K562 (cell line): Measurements from ENCODE around the gene HECW1. TPM values are rescaled to one million over a fixed set of nuclear protein-coding genes. Genes with fewer than 3 reads are reported as not detected.

Experiments used
- CBFA2T3 ChIP-seq: fragments of 450-650 bp; IDR thresholded peaks from 2 replicates; pipeline ENCODE4 v1.6.1; 2017
- HINFP ChIP-seq: fragments of 450-650 bp; conservative IDR thresholded peaks from 2 replicates; pipeline ENCODE4 v1.6.1; 2016; ENCODE audit warnings: missing genetic modification characterization, low read depth, mild to moderate bottlenecking, control low read depth, missing compliant biosample characterization
- JUNB ChIP-seq: fragments of 450-650 bp; formaldehyde crosslinking; conservative IDR thresholded peaks from 2 replicates; pipeline ENCODE4 v1.4.0; 2020; ENCODE audit warnings: mild to moderate bottlenecking
- KLF1 ChIP-seq: fragments of 450-650 bp; IDR thresholded peaks from 2 replicates; pipeline ENCODE4 v1.6.1; 2016; ENCODE audit warnings: missing genetic modification characterization, missing compliant biosample characterization
- ZNF253 ChIP-seq: fragments of 250-450 bp; sonication (Bioruptor Pico); conservative IDR thresholded peaks from 2 replicates; pipeline ENCODE4 v1.6.1; 2021; ENCODE audit warnings: mild to moderate bottlenecking
- ZNF395 ChIP-seq: fragments of 200-800 bp; sonication (Bioruptor generic); IDR thresholded peaks from 2 replicates; pipeline ENCODE4 v1.6.1; 2017; ENCODE audit warnings: missing genetic modification characterization, missing compliant biosample characterization
- ZNF79 ChIP-seq: fragments of 250-450 bp; sonication (Bioruptor Pico); IDR thresholded peaks from 2 replicates; pipeline ENCODE4 v1.4.0; 2020; ENCODE audit warnings: low read depth, mild to moderate bottlenecking, moderate library complexity
- polyA plus RNA-seq, 8 experiments: library from polyadenylated mRNA; depleted of rRNA in 4 of 8; stranded (reverse) in 5 of 8; unstranded in 3 of 8; fragments of >200 nt; fragmentation: Nextera tagmentation in 2 of 8; fragmentation: Illumina TruSeq in 1 of 8; extraction: Ambion mirVana in 2 of 8; extraction: Trizol in 1 of 8; gene quantifications; 2 replicates each; pipeline versions ENCODE4 v1.2.1 to v1.2.3, GENCODE V29; 2011 to 2014; ENCODE audit warnings: inconsistent platforms in 1 of 8, missing spikeins in 1 of 8
- total RNA-seq, 7 experiments: library from RNA; depleted of rRNA in 6 of 7; stranded (reverse); fragments of >200 nt in 6 of 7; fragmentation: Illumina TruSeq in 2 of 7; extraction: Trizol in 2 of 7; gene quantifications; 2 replicates each; pipeline versions ENCODE4 v1.2.1 to v1.2.3, GENCODE V29; 2011 to 2021; ENCODE audit warnings: low replicate concordance in 1 of 7
- TF ChIP-seq, protein P1 (sequence below): fragments of 250-450 bp; sonication (Bioruptor Pico); IDR thresholded peaks from 2 replicates; pipeline ENCODE4 v1.5.0; 2021

HECW1 gene
- total and polyA plus RNA-seq, 9 of the 15 experiments (the other 6 are each of a cell fraction or from before 2014, with no cell fraction given), result 0.07 to 0.31 (median 0.13) TPM; not detected in 4

GRCh38 chr7:43600056-43600455 lies 487.6 kb downstream of the HECW1 start (continued):
- TF ChIP-seq, protein P1, sequence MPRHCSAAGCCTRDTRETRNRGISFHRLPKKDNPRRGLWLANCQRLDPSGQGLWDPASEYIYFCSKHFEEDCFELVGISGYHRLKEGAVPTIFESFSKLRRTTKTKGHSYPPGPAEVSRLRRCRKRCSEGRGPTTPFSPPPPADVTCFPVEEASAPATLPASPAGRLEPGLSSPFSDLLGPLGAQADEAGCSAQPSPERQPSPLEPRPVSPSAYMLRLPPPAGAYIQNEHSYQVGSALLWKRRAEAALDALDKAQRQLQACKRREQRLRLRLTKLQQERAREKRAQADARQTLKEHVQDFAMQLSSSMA (CRISPR knock-in tag), result no peak
- TF ChIP-seq ZNF395 (CRISPR knock-in tag) (no peak), ZNF79 (CRISPR knock-in tag) (no peak), KLF1 (tag) (no peak), CBFA2T3 (no peak), HINFP (tag) (no peak), ZNF253 (CRISPR knock-in tag) (no peak), JUNB (CRISPR knock-in tag) (no peak)
